HG02798 (cell line): ENCODE measurements around the gene TM9SF4.
"Not testable (repeated sequence)": the region's sequence is repeated elsewhere in the genome, so short reads cannot be mapped to it uniquely, and the experiment has no call there.

Source experiments
- ATAC-seq: cut with Tn5 transposase; IDR thresholded peaks from one replicate; pipeline ENCODE4 v1.9.1; 2021; ENCODE audit warnings: mild to moderate bottlenecking; ENCODE audit not compliant: unreplicated experiment, poor library complexity

Gene TM9SF4

GRCh38 chr20:32089637-32090362 lies 19.7 kb upstream of the TM9SF4 start:
- no peak for ATAC-seq

GRCh38 chr20:32091888-32092346 lies 17.6 kb upstream of the TM9SF4 start:
- ATAC-seq = no peak

- no peak for ATAC-seq
Measured at GRCh38 chr20:32098786-32099185, 10.7 kb upstream of the TM9SF4 start.

- no peak for ATAC-seq
Measured at GRCh38 chr20:32108814-32109391, 611 bp upstream of the TM9SF4 start.

- ATAC-seq = no peak
Measured at GRCh38 chr20:32110173-32110704, 725 bp downstream of the TM9SF4 start.

- ATAC-seq = no peak
Measured at GRCh38 chr20:32110727-32111126, 1.2 kb downstream of the TM9SF4 start.

GRCh38 chr20:32111156-32111686 lies 1.7 kb downstream of the TM9SF4 start:
- no peak for ATAC-seq

GRCh38 chr20:32111753-32112152 lies 2.2 kb downstream of the TM9SF4 start:
- ATAC-seq = no peak

GRCh38 chr20:32112841-32113240 lies 3.3 kb downstream of the TM9SF4 start:
- no peak for ATAC-seq

- ATAC-seq = no peak
Measured at GRCh38 chr20:32113591-32114260, 4.2 kb downstream of the TM9SF4 start.

GRCh38 chr20:32114305-32114960 lies 4.9 kb downstream of the TM9SF4 start:
- ATAC-seq = no peak

- no peak for ATAC-seq
Measured at GRCh38 chr20:32115211-32115767, 5.8 kb downstream of the TM9SF4 start.

- ATAC-seq = no peak
Measured at GRCh38 chr20:32116079-32116521, 6.6 kb downstream of the TM9SF4 start.

GRCh38 chr20:32116796-32117195 lies 7.3 kb downstream of the TM9SF4 start:
- not testable (repeated sequence) for ATAC-seq

GRCh38 chr20:32118427-32118826 lies 8.9 kb downstream of the TM9SF4 start:
- not testable (repeated sequence) for ATAC-seq

- no peak for ATAC-seq
Measured at GRCh38 chr20:32119734-32120133, 10.2 kb downstream of the TM9SF4 start.

GRCh38 chr20:32121908-32122307 lies 12.4 kb downstream of the TM9SF4 start:
- not testable (repeated sequence) for ATAC-seq

GRCh38 chr20:32123088-32123487 lies 13.6 kb downstream of the TM9SF4 start:
- no peak for ATAC-seq

- no peak for ATAC-seq
Measured at GRCh38 chr20:32124916-32125454, 15.5 kb downstream of the TM9SF4 start.

- no peak for ATAC-seq
Measured at GRCh38 chr20:32125506-32125905, 16.0 kb downstream of the TM9SF4 start.
